ENCODE data around the gene DDC. TPM values are rescaled to one million over a fixed set of nuclear protein-coding genes. Genes with fewer than 3 reads are reported as not detected.
A peak's percentile ranks its signal among the peaks of the same experiment; 100 is the strongest.
"Not testable (repeated sequence)": the region's sequence is repeated elsewhere in the genome, so short reads cannot be mapped to it uniquely, and the experiment has no call there.

The DDC gene
- total RNA-seq, 1 experiment from 2014 or later: not detected

DNA sequence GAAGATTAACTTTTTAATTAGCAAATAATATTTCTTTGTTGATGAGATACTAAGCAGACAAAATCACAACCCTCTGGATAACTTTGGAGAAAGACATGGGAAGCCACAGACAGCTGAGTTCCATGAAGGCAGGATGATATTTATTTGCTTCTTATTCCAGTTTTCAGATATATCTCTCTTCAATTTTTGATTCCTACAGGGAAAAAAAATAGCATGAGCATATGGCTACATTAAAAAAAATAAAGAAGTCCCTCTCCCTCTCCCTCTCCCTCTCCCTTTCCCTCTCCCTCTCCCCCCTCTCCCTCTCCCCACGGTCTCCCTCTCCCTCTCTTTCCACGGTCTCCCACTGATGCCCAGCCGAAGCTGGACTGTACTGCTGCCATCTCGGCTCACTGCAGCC, 106.6 kb downstream of the DDC start:
- not testable (repeated sequence) for DNase-seq (ENCODE audit: low read depth)

DNA sequence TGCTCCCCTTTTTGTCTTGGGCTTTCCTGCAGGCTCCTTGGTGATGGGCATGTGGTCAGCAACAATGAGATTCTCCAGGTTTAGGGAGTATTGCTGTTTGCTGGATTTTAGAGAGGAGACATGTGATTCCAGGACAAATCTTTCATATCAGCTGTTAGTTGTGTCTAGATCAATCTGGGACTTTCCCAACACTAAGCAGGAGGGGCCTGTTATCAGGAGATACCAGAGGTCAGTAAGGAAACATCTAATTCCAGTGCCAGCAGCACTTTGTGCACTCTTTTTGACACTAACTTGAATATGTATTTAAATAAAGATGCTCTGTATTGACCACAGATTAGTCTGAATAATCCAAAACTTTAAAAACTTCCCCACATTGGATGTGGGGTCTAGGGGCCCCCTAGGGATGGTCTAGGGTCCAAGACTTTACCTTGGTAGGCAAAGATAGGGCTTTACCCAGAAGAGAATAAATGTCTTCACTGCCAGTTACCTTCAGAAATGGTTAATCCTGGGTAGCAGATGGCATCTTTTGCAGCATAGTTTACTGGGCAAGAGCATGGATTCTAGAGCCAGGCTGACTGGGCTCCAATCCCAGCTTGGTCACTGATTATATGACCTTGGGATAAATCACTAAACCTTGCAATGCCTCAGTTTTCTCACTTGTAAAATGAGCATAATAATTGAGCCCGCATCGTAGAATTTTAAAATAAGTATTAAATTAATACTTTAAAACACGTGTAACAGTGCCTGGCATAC, 108.7 kb downstream of the DDC start:
- DNase-seq (ENCODE audit: low read depth): no peak

- DNase-seq (ENCODE audit: low read depth): no peak
Measured at GRCh38 chr7:50455658-50456057, 109.5 kb downstream of the DDC start.

- DNase-seq (ENCODE audit: low read depth): no peak
Measured at GRCh38 chr7:50454968-50455367, 110.2 kb downstream of the DDC start.

DNA sequence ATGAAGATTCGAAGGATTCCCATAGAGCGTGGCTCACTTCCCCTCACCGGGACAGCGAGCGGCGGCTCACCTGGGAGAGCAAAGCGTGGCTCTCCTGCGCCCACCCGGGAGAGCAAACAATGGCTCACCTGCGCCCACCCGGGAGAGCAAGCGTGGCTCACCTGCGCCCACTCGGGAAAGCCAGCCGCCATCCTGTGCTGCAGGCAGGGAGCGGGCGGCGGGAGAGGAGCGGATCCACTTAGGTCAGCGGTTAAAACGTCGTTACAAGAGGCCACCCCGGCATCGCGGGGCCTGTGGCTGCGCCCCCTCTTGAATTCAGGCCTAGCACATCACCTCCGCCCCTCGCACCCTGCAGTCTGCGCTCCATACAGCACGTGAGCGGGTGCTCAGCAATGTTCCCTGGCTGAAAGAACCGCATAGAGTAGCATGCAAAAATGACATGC, 114.6 kb downstream of the DDC start:
- DNase-seq (ENCODE audit: low read depth): no peak

DNA sequence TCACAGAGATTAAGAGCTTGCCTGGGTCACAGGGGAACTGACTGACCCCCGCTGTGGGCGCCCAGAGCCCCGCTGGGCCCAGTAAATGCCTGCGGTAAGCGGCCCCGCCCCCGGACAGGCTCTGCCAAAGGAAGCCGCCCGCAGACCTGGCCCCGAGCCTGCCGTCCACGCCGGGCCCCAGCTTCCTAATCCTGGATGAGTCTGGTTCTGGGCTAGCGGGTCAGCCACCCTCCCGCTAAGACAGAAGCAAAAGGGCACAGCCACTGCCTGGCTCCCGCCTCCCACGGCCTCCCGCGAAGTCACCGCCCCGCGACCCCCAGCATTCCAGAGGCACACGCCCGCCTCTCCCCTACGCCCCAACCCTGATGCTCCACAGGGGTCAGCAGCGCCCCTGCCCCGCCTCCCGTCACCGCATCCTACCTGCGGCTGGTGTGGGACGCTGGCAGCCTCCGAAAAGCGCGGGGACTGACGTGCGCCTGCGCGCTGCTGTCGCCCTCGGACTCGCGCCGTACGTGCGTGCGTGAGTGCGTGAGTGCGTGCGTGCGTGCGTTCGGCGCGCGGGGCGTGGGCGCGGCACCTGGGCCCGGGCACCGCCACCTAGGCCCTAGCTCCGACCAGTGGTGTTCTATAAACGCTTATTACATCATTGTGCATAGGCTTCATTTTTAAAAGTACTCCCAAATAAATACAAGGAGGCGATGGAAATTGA, 115.2 kb downstream of the DDC start, which contains the start of gene FIGNL1:
FIGNL1 (minus strand) TSS at position 470 of the 709 bp plus-strand sequence. CDS start 3,063 bp downstream, outside the sequence.
- DNase-seq (ENCODE audit: low read depth): peak; percentile 81

- no peak for DNase-seq (ENCODE audit: low read depth)
Measured at GRCh38 chr7:50449501-50449880, 115.7 kb downstream of the DDC start.

DNA sequence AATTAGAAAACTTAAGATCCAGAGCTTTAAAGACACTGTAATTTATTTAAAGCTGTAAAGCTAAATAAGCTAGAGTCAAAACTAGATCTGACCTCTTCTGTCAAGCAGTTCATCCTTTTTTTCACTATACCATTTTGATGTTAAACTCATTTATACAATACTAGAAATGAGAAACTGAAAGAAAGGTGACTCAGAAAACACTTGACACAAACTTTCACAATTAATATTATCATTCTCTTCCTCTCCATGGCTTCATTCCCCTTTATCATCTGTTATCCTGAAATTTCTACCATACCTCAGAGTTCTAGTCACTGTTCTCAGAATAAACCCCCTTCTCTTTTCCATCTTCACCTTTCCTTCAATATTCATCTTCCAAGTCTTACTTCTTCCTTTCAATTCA, 116.4 kb downstream of the DDC start:
- DNase-seq (ENCODE audit: low read depth): no peak

- peak; percentile 98 for DNase-seq (ENCODE audit: low read depth)
Measured at GRCh38 chr7:50446542-50446960, 118.7 kb downstream of the DDC start.

DNA sequence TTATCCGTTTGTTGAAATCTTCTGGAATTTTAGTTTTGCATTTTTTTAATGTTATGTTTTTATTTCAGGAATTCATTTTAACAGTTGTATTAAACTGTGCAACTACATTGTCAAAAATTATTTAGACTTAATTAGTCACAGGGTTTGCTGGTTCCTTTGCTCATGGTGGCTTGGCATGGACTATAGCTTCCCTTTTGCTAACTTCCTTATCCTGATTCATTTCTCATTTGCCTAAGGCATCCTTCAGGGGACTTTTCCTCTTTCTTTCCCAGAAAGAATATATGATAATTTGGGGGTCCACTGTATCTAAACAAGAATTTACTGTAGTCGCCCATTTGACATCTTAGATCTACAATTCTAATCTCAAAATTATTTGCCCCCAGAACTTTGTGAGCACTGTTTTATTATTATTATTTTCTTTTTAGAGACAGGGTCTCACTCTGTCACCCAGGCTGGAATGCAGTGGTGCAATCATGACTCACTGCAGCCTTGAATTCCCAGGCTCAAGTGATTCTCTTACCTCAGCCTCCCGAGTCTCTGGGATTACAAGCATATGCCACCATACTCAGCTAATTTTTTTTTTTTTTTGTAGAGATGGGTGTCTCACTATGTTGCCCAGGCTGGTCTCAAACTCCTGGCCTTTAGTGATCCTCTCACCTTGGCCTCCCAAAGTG, 128.9 kb downstream of the DDC start:
- peak; percentile 88 for DNase-seq (ENCODE audit: low read depth)

DNA sequence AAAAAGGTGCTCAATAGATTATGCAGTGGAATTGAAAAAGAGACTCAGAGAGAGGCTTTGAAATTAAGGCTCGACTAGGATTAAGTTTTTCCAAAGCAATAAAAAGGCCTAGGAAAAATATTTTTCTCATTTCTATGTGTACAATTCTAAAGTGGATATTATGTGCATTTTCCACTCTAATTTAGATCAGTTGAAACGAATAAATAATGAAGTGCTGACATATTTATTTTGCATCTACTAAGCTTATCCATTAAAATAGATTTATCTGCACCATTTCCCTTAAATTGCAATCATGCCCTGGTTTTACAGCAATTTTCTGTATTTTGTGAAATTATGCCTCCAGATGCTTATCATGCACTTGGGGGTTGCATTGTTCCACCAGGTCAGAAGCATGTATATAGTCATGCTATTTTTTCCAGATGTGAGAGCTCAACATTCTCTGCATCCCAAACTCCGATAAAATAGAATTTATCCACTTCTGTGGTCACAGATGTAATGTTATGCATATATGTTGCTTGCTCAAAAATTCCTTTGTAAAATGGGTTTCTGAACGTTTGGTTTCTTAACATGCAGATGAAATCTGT, 133.4 kb downstream of the DDC start:
- no peak for DNase-seq (ENCODE audit: low read depth)

DNA sequence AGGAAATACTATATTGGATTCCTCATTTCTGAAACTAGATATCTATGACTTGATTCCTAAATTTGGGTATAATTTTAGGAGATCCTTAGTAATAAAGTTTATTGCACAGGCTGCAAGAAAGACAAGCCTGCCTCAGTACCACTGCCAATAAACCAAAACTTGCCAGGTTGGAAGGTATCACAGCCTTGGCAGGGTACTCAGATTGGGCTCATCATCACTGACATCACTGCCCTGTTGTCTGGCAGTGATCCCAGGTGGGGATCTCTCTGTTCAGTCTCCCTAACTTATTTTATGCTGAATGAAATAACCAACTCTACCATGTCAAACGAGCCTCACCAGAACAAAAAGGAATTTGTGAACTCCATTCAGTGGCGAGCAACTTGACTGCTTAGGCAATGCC, 133.9 kb downstream of the DDC start:
- DNase-seq (ENCODE audit: low read depth): no peak

DNA sequence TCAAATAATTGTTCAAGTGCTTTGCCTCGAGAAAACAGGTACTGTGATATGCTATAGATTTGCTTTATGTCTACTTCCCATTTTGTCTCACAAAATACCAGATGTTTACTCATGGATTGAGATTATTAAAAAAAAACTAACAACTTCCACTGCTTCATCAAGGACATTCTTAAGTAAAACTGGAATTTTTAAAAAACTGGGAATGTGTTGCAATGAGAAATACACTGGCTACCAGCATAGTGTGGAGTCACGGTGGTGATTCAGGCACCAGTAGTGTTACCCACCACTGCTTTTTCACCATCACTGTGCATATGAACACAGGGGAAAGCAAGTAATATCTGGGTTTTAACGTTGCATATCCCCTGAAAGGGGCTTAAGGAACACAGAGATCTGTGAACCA, 136.3 kb downstream of the DDC start:
- DNase-seq (ENCODE audit: low read depth): no peak

- DNase-seq (ENCODE audit: low read depth): no peak
Measured at GRCh38 chr7:50427518-50427917, 137.7 kb downstream of the DDC start.

GRCh38 chr7:50426280-50427045, 138.7 kb downstream of the DDC start:
- no peak for DNase-seq (ENCODE audit: low read depth)

- DNase-seq (ENCODE audit: low read depth): no peak
Measured at GRCh38 chr7:50425318-50425717, 139.9 kb downstream of the DDC start.

- DNase-seq (ENCODE audit: low read depth): no peak
Measured at GRCh38 chr7:50423860-50424259, 141.3 kb downstream of the DDC start.

DNA sequence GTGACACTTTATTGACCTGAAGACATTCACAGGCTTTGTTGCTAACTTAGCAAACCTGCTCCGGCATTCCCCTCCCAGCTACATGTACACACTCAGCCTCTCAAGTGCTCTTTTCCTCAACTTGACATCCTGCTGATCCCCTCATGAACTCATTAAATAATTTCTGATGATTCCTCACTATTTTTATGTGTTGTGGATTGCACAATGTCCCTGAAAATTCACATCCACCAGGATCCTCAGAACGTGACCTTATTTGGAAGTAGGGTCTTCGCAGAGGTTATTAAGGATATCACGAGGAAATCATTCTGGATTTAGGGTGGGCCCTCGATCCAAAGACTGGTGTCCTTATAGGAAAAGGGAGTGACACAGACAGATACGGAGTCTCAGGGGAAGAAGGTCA, 142.3 kb downstream of the DDC start:
- no peak for DNase-seq (ENCODE audit: low read depth)

GRCh38 chr7:50421043-50421442, 144.2 kb downstream of the DDC start:
- DNase-seq (ENCODE audit: low read depth): no peak

- DNase-seq (ENCODE audit: low read depth): no peak
Measured at GRCh38 chr7:50418526-50419290, 146.5 kb downstream of the DDC start.

GRCh38 chr7:50418086-50418515, 147.1 kb downstream of the DDC start:
- DNase-seq (ENCODE audit: low read depth): peak; percentile 74
